Peyer's patch (tissue), 4 donors: Measurements from ENCODE around the gene INHBE. TPM values are rescaled to one million over a fixed set of nuclear protein-coding genes. Genes with fewer than 3 reads are reported as not detected.

Experiments used
- DNase-seq, 3 donors: peaks; one replicate each; pipeline ENCODE4 v3.0.0-alpha.2; 2017 to 2019
- H3K27ac ChIP-seq, 4 donors: fragments of 200-600 bp; sonication (generic); one replicate each; pipeline ENCODE4 v1.5.1; 2016 to 2019
- H3K27me3 ChIP-seq, 2 donors: fragments of 200-600 bp; sonication (generic); one replicate each; pipeline ENCODE4 v1.5.1; 2019
- H3K36me3 ChIP-seq, 3 donors: fragments of 200-600 bp; sonication (generic); one replicate each; pipeline ENCODE4 v1.5.1; 2016 to 2019
- H3K4me1 ChIP-seq, 4 donors: fragments of 200-600 bp; sonication (generic); one replicate each; pipeline ENCODE4 v1.5.1; 2016 to 2019
- H3K4me3 ChIP-seq, 4 donors: fragments of 200-600 bp; sonication (generic); 1 replicate in 3 of 4; 2 replicates in 1 of 4; pipeline ENCODE4 v1.5.1; 2016 to 2019; ENCODE audit warnings: mild to moderate bottlenecking in 1 of 4
- H3K9me3 ChIP-seq, 4 donors: fragments of 200-600 bp; sonication (generic); one replicate each; pipeline ENCODE4 v1.5.1; 2016 to 2019; ENCODE audit warnings: mild to moderate bottlenecking in 1 of 4
- POLR2A ChIP-seq, 2 donors: fragments of 450-650 bp; IDR thresholded peaks; one replicate each; pipeline ENCODE4 v1.5.1; 2017; ENCODE audit warnings: antibody characterized with exemption in 2 of 2, mild to moderate bottlenecking in 2 of 2, moderate library complexity in 2 of 2
- total RNA-seq, 4 donors: library from RNA; depleted of rRNA; stranded (reverse); fragments of >200 nt; gene quantifications; one replicate each; pipeline ENCODE4 v1.1.0, GENCODE V29; 2016
- TF ChIP-seq, protein P1 (sequence below), 6 experiments: fragments of 450-650 bp in 4 of 6; fragments of 200-600 bp in 2 of 6; sonication (generic) in 1 of 6; IDR thresholded peaks; one replicate each; pipeline ENCODE4 v1.5.1; 2017 to 2019; ENCODE audit warnings: antibody characterized with exemption in 6 of 6, mild to moderate bottlenecking in 3 of 6, moderate library complexity in 1 of 6

The INHBE gene
- total RNA-seq, 4 donors from 2014 or later = not detected

DNA sequence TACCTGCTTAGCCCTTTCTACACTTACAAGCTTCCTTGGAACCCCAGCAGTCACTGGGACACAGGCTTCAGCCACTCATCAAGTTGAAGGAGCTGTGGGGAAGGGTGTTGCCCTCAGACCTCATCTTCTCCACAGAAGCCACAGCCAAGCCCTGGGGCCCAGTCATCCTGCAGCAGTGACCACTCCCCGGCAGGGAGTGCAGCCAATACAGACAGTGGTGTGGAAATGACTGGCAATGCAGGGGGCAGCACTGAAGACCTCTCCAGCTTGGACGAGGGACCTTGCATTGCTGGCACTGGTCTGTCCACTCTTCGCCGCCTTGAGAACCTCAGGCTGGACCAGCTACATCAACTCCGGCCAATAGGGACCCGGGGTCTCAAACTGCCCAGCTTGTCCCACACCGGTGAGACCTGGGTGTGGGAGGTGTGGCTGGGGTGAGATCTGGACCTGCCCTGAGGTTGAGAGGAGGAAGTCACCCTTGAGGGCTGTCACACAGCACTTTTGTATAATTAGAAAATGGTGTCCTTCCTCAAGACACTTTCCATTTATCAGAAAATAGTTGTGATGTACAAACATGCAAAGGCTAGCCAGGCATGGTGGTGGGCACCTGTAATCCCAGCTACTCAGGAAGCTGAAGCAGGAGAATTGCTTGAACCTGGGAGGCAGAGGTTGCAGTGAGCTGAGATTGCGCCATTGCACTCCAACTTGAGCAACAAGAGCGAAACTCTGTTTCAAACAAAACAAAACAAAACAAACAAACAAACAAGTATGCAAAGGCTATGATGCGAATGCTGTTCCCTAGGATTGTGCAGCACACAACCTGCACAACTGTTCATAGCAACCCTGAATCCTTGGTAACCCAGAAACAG lies 14.4 kb downstream of the INHBE start:
- Histone ChIP-seq H3K4me1 (peaks cover 0 to 17% (median 2%) of the 10 kb centered on the region in 4 donors), H3K27ac (no peak overlapping the region), H3K9me3 (no peaks in the 10 kb centered on the region), H3K27me3 (no peaks in the 10 kb centered on the region), H3K4me3 (no peak overlapping the region), H3K36me3 (peaks cover 0 to 8% (median 0%) of the 10 kb centered on the region in 3 donors)
- TF ChIP-seq POLR2A (IDR thresholded peaks at IDR 0.05) = no peak
- TF ChIP-seq, protein P1, sequence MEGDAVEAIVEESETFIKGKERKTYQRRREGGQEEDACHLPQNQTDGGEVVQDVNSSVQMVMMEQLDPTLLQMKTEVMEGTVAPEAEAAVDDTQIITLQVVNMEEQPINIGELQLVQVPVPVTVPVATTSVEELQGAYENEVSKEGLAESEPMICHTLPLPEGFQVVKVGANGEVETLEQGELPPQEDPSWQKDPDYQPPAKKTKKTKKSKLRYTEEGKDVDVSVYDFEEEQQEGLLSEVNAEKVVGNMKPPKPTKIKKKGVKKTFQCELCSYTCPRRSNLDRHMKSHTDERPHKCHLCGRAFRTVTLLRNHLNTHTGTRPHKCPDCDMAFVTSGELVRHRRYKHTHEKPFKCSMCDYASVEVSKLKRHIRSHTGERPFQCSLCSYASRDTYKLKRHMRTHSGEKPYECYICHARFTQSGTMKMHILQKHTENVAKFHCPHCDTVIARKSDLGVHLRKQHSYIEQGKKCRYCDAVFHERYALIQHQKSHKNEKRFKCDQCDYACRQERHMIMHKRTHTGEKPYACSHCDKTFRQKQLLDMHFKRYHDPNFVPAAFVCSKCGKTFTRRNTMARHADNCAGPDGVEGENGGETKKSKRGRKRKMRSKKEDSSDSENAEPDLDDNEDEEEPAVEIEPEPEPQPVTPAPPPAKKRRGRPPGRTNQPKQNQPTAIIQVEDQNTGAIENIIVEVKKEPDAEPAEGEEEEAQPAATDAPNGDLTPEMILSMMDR (IDR thresholded peaks at IDR 0.05) = no peak
- no peak for DNase-seq

DNA sequence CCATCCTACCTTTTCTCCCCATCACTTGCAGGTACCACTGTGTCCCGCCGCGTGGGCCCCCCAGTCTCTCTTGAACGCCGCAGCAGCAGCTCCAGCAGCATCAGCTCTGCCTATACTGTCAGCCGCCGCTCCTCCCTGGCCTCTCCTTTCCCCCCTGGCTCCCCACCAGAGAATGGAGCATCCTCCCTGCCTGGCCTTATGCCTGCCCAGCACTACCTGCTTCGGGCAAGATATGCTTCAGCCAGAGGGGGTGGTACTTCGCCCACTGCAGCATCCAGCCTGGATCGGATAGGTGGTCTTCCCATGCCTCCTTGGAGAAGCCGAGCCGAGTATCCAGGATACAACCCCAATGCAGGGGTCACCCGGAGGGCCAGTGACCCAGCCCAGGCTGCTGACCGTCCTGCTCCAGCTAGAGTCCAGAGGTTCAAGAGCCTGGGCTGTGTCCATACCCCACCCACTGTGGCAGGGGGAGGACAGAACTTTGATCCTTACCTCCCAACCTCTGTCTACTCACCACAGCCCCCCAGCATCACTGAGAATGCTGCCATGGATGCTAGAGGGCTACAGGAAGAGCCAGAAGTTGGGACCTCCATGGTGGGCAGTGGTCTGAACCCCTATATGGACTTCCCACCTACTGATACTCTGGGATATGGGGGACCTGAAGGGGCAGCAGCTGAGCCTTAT lies 15.3 kb downstream of the INHBE start:
- Histone ChIP-seq H3K36me3 (peaks cover 0 to 9% (median 0%) of the 10 kb centered on the region in 3 donors), H3K27ac (peak overlapping the region in 3 of 4 donors; percentile 44 to 70 (median 50)), H3K4me1 (peaks cover 5 to 24% (median 6%) of the 10 kb centered on the region in 4 donors), H3K9me3 (no peaks in the 10 kb centered on the region), H3K4me3 (no peak overlapping the region), H3K27me3 (no peaks in the 10 kb centered on the region)
- no peak for DNase-seq
- no peak for TF ChIP-seq POLR2A (IDR thresholded peaks at IDR 0.05)
- TF ChIP-seq, protein P1 (IDR thresholded peaks at IDR 0.05) = no peak

DNA sequence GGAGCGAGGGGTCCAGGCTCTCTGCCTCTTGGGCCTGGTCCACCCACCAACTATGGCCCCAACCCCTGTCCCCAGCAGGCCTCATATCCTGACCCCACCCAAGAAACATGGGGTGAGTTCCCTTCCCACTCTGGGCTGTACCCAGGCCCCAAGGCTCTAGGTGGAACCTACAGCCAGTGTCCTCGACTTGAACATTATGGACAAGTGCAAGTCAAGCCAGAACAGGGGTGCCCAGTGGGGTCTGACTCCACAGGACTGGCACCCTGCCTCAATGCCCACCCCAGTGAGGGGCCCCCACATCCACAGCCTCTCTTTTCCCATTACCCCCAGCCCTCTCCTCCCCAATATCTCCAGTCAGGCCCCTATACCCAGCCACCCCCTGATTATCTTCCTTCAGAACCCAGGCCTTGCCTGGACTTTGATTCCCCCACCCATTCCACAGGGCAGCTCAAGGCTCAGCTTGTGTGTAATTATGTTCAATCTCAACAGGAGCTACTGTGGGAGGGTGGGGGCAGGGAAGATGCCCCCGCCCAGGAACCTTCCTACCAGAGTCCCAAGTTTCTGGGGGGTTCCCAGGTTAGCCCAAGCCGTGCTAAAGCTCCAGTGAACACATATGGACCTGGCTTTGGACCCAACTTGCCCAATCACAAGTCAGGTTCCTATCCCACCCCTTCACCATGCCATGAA lies 16.0 kb downstream of the INHBE start:
- Histone ChIP-seq H3K4me3 (no peak overlapping the region), H3K4me1 (peaks cover 8 to 31% (median 13%) of the 10 kb centered on the region in 4 donors), H3K36me3 (peaks cover 0 to 9% (median 0%) of the 10 kb centered on the region in 3 donors), H3K27ac (peak overlapping the region in 3 of 4 donors; percentile 44 to 70 (median 50)), H3K27me3 (peaks cover 0 to 5% of the 10 kb centered on the region in 2 donors), H3K9me3 (no peaks in the 10 kb centered on the region)
- TF ChIP-seq, protein P1 (IDR thresholded peaks at IDR 0.05) = no peak
- no peak for TF ChIP-seq POLR2A (IDR thresholded peaks at IDR 0.05)
- DNase-seq = peak in 2 of 3 donors; percentile 71 to 77

GRCh38 chr12:57471661-57472060 lies 16.6 kb downstream of the INHBE start:
- peaks cover 8 to 36% (median 16%) of the 10 kb centered on the region in 4 donors for H3K4me1 ChIP-seq
- H3K9me3 ChIP-seq = no peaks in the 10 kb centered on the region
- no peak for DNase-seq
- H3K27me3 ChIP-seq = peaks cover 0 to 11% of the 10 kb centered on the region in 2 donors
- no peak overlapping the region for H3K4me3 ChIP-seq
- no peak for TF ChIP-seq POLR2A (IDR thresholded peaks at IDR 0.05)
- TF ChIP-seq, protein P1 (IDR thresholded peaks at IDR 0.05) = no peak
- H3K36me3 ChIP-seq = peaks cover 0 to 9% (median 0%) of the 10 kb centered on the region in 3 donors
- peak overlapping the region in 1 of 4 donors; percentile 70 for H3K27ac ChIP-seq

DNA sequence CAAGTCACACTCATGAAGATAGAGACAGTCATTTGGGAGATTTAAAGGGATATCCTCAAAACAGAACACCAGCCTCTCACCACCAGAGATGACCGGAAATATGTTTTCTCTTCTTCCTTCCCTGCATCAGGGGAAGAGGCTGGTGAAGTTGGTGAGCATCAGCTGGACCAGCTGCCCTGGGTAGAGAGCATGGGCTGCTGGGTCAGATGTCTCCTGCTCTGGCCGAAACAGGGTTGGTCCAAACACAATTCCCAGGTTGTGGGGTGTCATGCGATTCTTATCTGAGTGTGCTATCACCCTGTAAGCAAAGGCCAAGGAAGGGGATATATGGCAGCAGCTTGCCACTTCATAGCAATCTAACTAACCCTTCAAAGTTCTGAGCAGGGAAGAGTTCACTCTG lies 17.3 kb downstream of the INHBE start:
- no peak for DNase-seq
- TF ChIP-seq, protein P1 (IDR thresholded peaks at IDR 0.05) = no peak
- no peak for TF ChIP-seq POLR2A (IDR thresholded peaks at IDR 0.05)
- Histone ChIP-seq H3K27me3 (peaks cover 0 to 11% of the 10 kb centered on the region in 2 donors), H3K36me3 (peaks cover 0 to 9% (median 0%) of the 10 kb centered on the region in 3 donors), H3K4me1 (peaks cover 8 to 36% (median 16%) of the 10 kb centered on the region in 4 donors), H3K27ac (no peak overlapping the region), H3K4me3 (no peak overlapping the region), H3K9me3 (no peaks in the 10 kb centered on the region)
